CD4-positive, CD25-positive, alpha-beta regulatory T cell (primary cell): Measurements from ENCODE around the gene AUP1. TPM values are rescaled to one million over a fixed set of nuclear protein-coding genes. Genes with fewer than 3 reads are reported as not detected.

Experiments used
- ATAC-seq, 2 donors: fragments of 150-1000 bp; cut with Tn5 transposase; one replicate each; pipeline ENCODE4 v1.10.0; 2021; ENCODE audit warnings: low read depth in 2 of 2, moderate number of reproducible peaks in 2 of 2, moderate library complexity in 1 of 2
- DNase-seq, 3 donors: peaks; one replicate each; pipeline versions ENCODE4 v3.0.0 to v3.0.0-alpha.2; 2012 to 2022; ENCODE audit warnings: mixed read lengths in 1 of 3
- H3K27ac ChIP-seq: one replicate; pipeline ENCODE4 v1.7.0; 2013; ENCODE audit warnings: mild to moderate bottlenecking, low read length; ENCODE audit not compliant: insufficient read depth, poor library complexity, severe bottlenecking
- H3K27me3 ChIP-seq: one replicate; pipeline ENCODE4 v1.7.0; 2013; ENCODE audit warnings: low read length; ENCODE audit not compliant: control insufficient read depth, insufficient read depth
- H3K36me3 ChIP-seq: one replicate; pipeline ENCODE4 v1.7.0; 2013; ENCODE audit warnings: mild to moderate bottlenecking, low read length, moderate library complexity; ENCODE audit not compliant: control insufficient read depth, insufficient read depth
- H3K4me1 ChIP-seq: 2 replicates; pipeline ENCODE4 v1.7.0; 2013; ENCODE audit warnings: mild to moderate bottlenecking, low read length; ENCODE audit not compliant: insufficient read depth, control insufficient read depth, poor library complexity, severe bottlenecking
- H3K4me3 ChIP-seq: one replicate; pipeline ENCODE4 v1.7.0; 2013; ENCODE audit warnings: low read depth, mild to moderate bottlenecking, low read length, moderate library complexity
- H3K9me3 ChIP-seq, 2 experiments: 1 replicate in 1 of 2; 2 replicates in 1 of 2; pipeline ENCODE4 v1.7.0; 2013; ENCODE audit warnings: low read length in 2 of 2, mild to moderate bottlenecking in 1 of 2, moderate library complexity in 1 of 2; ENCODE audit not compliant: control insufficient read depth in 2 of 2
- H3K27ac Mint-ChIP-seq, 3 donors: one replicate each; pipeline ENCODE4 v1.8.0; 2020 to 2022; ENCODE audit warnings: mild to moderate bottlenecking in 3 of 3, mixed read lengths in 3 of 3, moderate library complexity in 2 of 3
- H3K27me3 Mint-ChIP-seq: one replicate; pipeline ENCODE4 v1.8.0; 2022; ENCODE audit warnings: mild to moderate bottlenecking, mixed read lengths
- H3K36me3 Mint-ChIP-seq: one replicate; pipeline ENCODE4 v1.8.0; 2020; ENCODE audit warnings: mixed read lengths
- H3K4me1 Mint-ChIP-seq, 4 donors: one replicate each; pipeline ENCODE4 v1.8.0; 2020 to 2022; ENCODE audit warnings: mixed read lengths in 4 of 4, mild to moderate bottlenecking in 1 of 4
- H3K4me3 Mint-ChIP-seq, 4 donors: one replicate each; pipeline ENCODE4 v1.8.0; 2020 to 2022; ENCODE audit warnings: mild to moderate bottlenecking in 4 of 4, mixed read lengths in 4 of 4, moderate library complexity in 3 of 4
- H3K9me3 Mint-ChIP-seq, 7 donors: one replicate each; pipeline ENCODE4 v1.8.0; 2020 to 2022; ENCODE audit warnings: mixed read lengths in 7 of 7, mild to moderate bottlenecking in 3 of 7, moderate library complexity in 2 of 7
- polyA plus RNA-seq, 4 donors: library from polyadenylated mRNA; unstranded; fragments of 300-500 nt; fragmentation: Illumina TruSeq; gene quantifications; one replicate each; pipeline ENCODE4 v1.2.3, GENCODE V29; 2021
- total RNA-seq: library from RNA; stranded (reverse); gene quantifications from one replicate; pipeline ENCODE4 v1.2.3, GENCODE V29; 2022

The AUP1 gene
- total and polyA plus RNA-seq, 5 donors from 2014 or later: 85.7 to 183 (median 108) TPM

GRCh38 chr2:74524955-74525716, 4.4 kb downstream of the AUP1 start:
- Histone ChIP-seq H3K27ac (no peak overlapping the region), H3K9me3 (no peaks in the 10 kb centered on the region), H3K27me3 (peaks cover 3% of the 10 kb centered on the region), H3K36me3 (peaks cover 23% of the 10 kb centered on the region), H3K4me1 (peaks cover 10% of the 10 kb centered on the region), H3K4me3 (no peak overlapping the region)
- no peak overlapping the region for H3K27ac Mint-ChIP-seq
- peaks cover 27% of the 10 kb centered on the region for H3K36me3 Mint-ChIP-seq
- DNase-seq (no peak), ATAC-seq (no peak)
- H3K4me1 Mint-ChIP-seq: peaks cover 0 to 31% (median 14%) of the 10 kb centered on the region in 4 donors
- H3K27me3 Mint-ChIP-seq: peaks cover 24% of the 10 kb centered on the region
- H3K9me3 Mint-ChIP-seq: peaks cover 0 to 1% (median 0%) of the 10 kb centered on the region in 7 donors
- H3K4me3 Mint-ChIP-seq: peak overlapping the region in 1 of 4 donors; percentile 5

GRCh38 chr2:74524005-74524404, 5.5 kb downstream of the AUP1 start:
- H3K9me3 ChIP-seq: no peaks in the 10 kb centered on the region
- no peak overlapping the region for H3K27ac Mint-ChIP-seq
- no peak overlapping the region for H3K4me3 ChIP-seq
- peaks cover 36% of the 10 kb centered on the region for H3K27me3 Mint-ChIP-seq
- ATAC-seq (no peak), DNase-seq (no peak)
- H3K27ac ChIP-seq: no peak overlapping the region
- H3K4me1 Mint-ChIP-seq: peaks cover 0 to 29% (median 12%) of the 10 kb centered on the region in 4 donors
- peaks cover 0 to 1% (median 0%) of the 10 kb centered on the region in 7 donors for H3K9me3 Mint-ChIP-seq
- H3K36me3 Mint-ChIP-seq: peaks cover 27% of the 10 kb centered on the region
- H3K27me3 ChIP-seq: peaks cover 13% of the 10 kb centered on the region
- H3K4me3 Mint-ChIP-seq: no peak overlapping the region
- H3K36me3 ChIP-seq: peaks cover 23% of the 10 kb centered on the region
- peaks cover 5% of the 10 kb centered on the region for H3K4me1 ChIP-seq

- Mint-ChIP-seq H3K4me1 (peaks cover 0 to 15% (median 3%) of the 10 kb centered on the region in 4 donors), H3K36me3 (peaks cover 18% of the 10 kb centered on the region), H3K27me3 (peaks cover 51% of the 10 kb centered on the region), H3K4me3 (peak overlapping the region in 2 of 4 donors; percentile 7 to 48), H3K9me3 (peaks cover 0 to 7% (median 0%) of the 10 kb centered on the region in 7 donors), H3K27ac (no peak overlapping the region)
- Histone ChIP-seq H3K4me3 (no peak overlapping the region), H3K27me3 (peaks cover 28% of the 10 kb centered on the region), H3K9me3 (no peaks in the 10 kb centered on the region), H3K27ac (no peak overlapping the region), H3K4me1 (no peaks in the 10 kb centered on the region), H3K36me3 (peaks cover 15% of the 10 kb centered on the region)
- no peak for DNase-seq
- ATAC-seq: no peak
These were observed 7.0 kb downstream of the AUP1 start for GRCh38 chr2:74522516-74522915.

GRCh38 chr2:74516650-74517049, 12.9 kb downstream of the AUP1 start:
- no peaks in the 10 kb centered on the region for H3K9me3 ChIP-seq
- no peak overlapping the region for H3K4me3 ChIP-seq
- H3K36me3 ChIP-seq: no peaks in the 10 kb centered on the region
- ATAC-seq (no peak), DNase-seq (no peak)
- Mint-ChIP-seq H3K36me3 (peaks cover 4% of the 10 kb centered on the region), H3K27me3 (peaks cover 80% of the 10 kb centered on the region), H3K9me3 (peaks cover 0 to 12% (median 0%) of the 10 kb centered on the region in 7 donors), H3K4me3 (peak overlapping the region; percentile 58 to 86 (median 80)), H3K27ac (no peak overlapping the region), H3K4me1 (peaks cover 0 to 29% (median 2%) of the 10 kb centered on the region in 4 donors)
- peaks cover 33% of the 10 kb centered on the region for H3K4me1 ChIP-seq
- peaks cover 42% of the 10 kb centered on the region for H3K27me3 ChIP-seq
- H3K27ac ChIP-seq: no peak overlapping the region

- ATAC-seq (peak; percentile 75 to 77), DNase-seq (peak; percentile 52 to 85 (median 71))
- no peak overlapping the region for H3K27ac Mint-ChIP-seq
- peak overlapping the region in 3 of 4 donors; percentile 74 to 86 (median 85) for H3K4me3 Mint-ChIP-seq
- Histone ChIP-seq H3K36me3 (no peaks in the 10 kb centered on the region), H3K9me3 (no peaks in the 10 kb centered on the region), H3K27me3 (peaks cover 42% of the 10 kb centered on the region), H3K27ac (no peak overlapping the region), H3K4me3 (no peak overlapping the region), H3K4me1 (peaks cover 33% of the 10 kb centered on the region)
- H3K36me3 Mint-ChIP-seq: peaks cover 4% of the 10 kb centered on the region
- H3K4me1 Mint-ChIP-seq: peaks cover 0 to 29% (median 2%) of the 10 kb centered on the region in 4 donors
- peaks cover 79% of the 10 kb centered on the region for H3K27me3 Mint-ChIP-seq
- peaks cover 0 to 12% (median 0%) of the 10 kb centered on the region in 7 donors for H3K9me3 Mint-ChIP-seq
These were observed 13.4 kb downstream of the AUP1 start for GRCh38 chr2:74515981-74516633.

- H3K4me3 ChIP-seq: no peak overlapping the region
- peak overlapping the region; percentile 21 to 85 (median 58) for H3K4me3 Mint-ChIP-seq
- H3K27me3 ChIP-seq: peaks cover 41% of the 10 kb centered on the region
- no peak overlapping the region for H3K27ac Mint-ChIP-seq
- H3K36me3 Mint-ChIP-seq: peaks cover 4% of the 10 kb centered on the region
- no peak overlapping the region for H3K27ac ChIP-seq
- no peaks in the 10 kb centered on the region for H3K36me3 ChIP-seq
- peak in 1 of 3 donors; percentile 45 for DNase-seq
- H3K9me3 ChIP-seq: no peaks in the 10 kb centered on the region
- H3K9me3 Mint-ChIP-seq: peaks cover 0 to 13% (median 0%) of the 10 kb centered on the region in 7 donors
- peaks cover 0 to 29% (median 4%) of the 10 kb centered on the region in 4 donors for H3K4me1 Mint-ChIP-seq
- ATAC-seq: no peak
- H3K4me1 ChIP-seq: peaks cover 33% of the 10 kb centered on the region
- peaks cover 77% of the 10 kb centered on the region for H3K27me3 Mint-ChIP-seq
These were observed 14.1 kb downstream of the AUP1 start for GRCh38 chr2:74515271-74515980.

- peak within 1 kb of the TSS; percentile 39 to 85 (median 76) for H3K4me3 Mint-ChIP-seq
- Histone ChIP-seq H3K9me3 (no peaks in the 10 kb centered on the region), H3K4me1 (peaks cover 33% of the 10 kb centered on the region), H3K36me3 (no peaks in the 10 kb centered on the region), H3K27ac (no peak within 1 kb of the TSS), H3K4me3 (no peak within 1 kb of the TSS), H3K27me3 (peaks cover 38% of the 10 kb centered on the region)
- DNase-seq (peak in 1 of 3 donors; percentile 26), ATAC-seq (no peak)
- no peak within 1 kb of the TSS for H3K27ac Mint-ChIP-seq
- peaks cover 69% of the 10 kb centered on the region for H3K27me3 Mint-ChIP-seq
- H3K4me1 Mint-ChIP-seq: peaks cover 0 to 29% (median 5%) of the 10 kb centered on the region in 4 donors
- peaks cover 4% of the 10 kb centered on the region for H3K36me3 Mint-ChIP-seq
- peaks cover 0 to 12% (median 0%) of the 10 kb centered on the region in 7 donors for H3K9me3 Mint-ChIP-seq
These were observed 14.9 kb downstream of the AUP1 start, which contains the start of gene TLX2 for GRCh38 chr2:74514368-74515270. TSS of gene TLX2 (plus strand) at chr2:74514450. CDS start at chr2:74514807, 357 bp downstream.
